ENCODE results near the gene SLC12A4.

DNA sequence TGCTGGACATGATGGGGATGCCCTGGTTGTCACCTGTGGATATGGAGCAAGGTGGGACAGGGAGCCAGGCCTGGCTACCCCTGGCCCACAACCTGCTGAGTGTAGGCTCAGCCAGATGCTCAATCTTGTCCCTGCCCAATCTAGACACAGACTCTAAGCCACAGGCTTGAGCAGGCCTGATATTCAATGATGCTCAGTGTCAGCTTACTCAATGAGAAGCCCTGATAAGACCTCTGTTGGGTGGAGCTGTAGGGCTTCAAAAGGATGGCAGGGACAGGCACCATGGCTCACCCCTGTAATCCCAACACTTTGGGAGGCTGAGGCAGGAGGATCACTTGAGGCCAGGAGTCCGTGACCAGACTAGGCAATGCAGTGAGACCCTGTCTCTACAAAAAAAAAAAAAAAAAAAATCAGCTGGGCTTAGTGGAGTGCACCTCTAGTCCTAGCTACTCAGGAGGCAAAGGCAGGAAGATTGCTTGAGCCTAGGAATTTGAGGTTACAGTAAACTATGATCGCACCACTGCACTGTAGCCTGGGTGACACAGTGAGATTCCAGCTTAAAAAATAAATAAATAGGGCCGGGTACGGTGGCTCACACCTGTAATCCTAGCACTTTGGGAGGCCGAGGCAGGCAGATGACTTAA lies 27.9 kb downstream of the SLC12A4 start:
- TF ChIP-seq, protein P1, sequence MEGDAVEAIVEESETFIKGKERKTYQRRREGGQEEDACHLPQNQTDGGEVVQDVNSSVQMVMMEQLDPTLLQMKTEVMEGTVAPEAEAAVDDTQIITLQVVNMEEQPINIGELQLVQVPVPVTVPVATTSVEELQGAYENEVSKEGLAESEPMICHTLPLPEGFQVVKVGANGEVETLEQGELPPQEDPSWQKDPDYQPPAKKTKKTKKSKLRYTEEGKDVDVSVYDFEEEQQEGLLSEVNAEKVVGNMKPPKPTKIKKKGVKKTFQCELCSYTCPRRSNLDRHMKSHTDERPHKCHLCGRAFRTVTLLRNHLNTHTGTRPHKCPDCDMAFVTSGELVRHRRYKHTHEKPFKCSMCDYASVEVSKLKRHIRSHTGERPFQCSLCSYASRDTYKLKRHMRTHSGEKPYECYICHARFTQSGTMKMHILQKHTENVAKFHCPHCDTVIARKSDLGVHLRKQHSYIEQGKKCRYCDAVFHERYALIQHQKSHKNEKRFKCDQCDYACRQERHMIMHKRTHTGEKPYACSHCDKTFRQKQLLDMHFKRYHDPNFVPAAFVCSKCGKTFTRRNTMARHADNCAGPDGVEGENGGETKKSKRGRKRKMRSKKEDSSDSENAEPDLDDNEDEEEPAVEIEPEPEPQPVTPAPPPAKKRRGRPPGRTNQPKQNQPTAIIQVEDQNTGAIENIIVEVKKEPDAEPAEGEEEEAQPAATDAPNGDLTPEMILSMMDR (IDR thresholded peaks at IDR 0.05), result no peak
- TF ChIP-seq POLR2A (IDR thresholded peaks at IDR 0.05) (no peak), EP300 (IDR thresholded peaks at IDR 0.05) (no peak), POLR2AphosphoS5 (IDR thresholded peaks at IDR 0.05) (no peak)
